ENCODE measurements around the gene THAP12.

THAP12 gene

DNA sequence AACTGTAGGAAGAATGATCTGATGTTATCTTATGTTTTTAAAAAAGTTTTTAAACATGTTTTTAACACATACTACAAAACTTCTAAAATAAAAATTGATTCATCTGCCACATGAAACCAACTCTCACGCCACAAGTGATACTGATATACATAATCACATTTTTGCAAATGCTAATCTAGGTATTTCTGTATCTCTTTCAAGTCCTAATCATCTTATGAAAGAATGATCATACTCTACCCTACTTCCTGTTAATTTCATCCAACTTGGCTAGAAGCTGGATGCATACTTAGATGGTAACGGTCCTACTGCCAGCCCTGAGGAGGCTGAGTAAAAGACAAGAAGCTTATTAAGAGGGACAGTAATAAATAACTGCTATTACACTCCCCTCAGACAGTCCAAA, 19.2 kb downstream of the THAP12 start:
- no peak overlapping the region for H3K4me3 Mint-ChIP-seq
- H3K9me3 Mint-ChIP-seq: no peaks in the 10 kb centered on the region
- ATAC-seq: peak; percentile 43
- peaks cover 22% of the 10 kb centered on the region for H3K4me1 Mint-ChIP-seq
- H3K27ac Mint-ChIP-seq: peak overlapping the region; percentile 37
- H3K27me3 Mint-ChIP-seq: no peaks in the 10 kb centered on the region
- H3K36me3 Mint-ChIP-seq (ENCODE audit: low read depth): peaks cover 42% of the 10 kb centered on the region
- no peak for DNase-seq

DNA sequence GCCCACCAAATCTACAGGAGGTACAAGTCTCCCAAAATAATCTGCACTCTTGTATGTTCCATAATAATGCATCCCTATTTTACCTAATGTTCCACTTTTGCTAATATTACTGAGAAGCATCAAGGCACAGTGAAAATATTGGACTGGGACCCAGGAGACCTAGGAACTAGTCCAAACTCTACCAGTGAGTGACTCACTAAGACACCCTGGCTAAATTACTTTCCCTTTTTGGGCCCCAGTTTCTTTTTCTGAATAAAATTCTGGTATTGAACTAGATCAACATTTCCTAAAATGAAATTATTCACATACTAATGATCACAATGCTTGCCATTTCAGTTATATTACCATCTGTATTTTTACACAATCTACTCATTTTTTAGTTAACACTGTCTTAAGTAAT, 19.6 kb downstream of the THAP12 start:
- no peak overlapping the region for H3K4me3 Mint-ChIP-seq
- no peaks in the 10 kb centered on the region for H3K27me3 Mint-ChIP-seq
- H3K4me1 Mint-ChIP-seq: peaks cover 20% of the 10 kb centered on the region
- ATAC-seq: peak; percentile 46
- no peak for DNase-seq
- H3K9me3 Mint-ChIP-seq: no peaks in the 10 kb centered on the region
- H3K36me3 Mint-ChIP-seq (ENCODE audit: low read depth): peaks cover 45% of the 10 kb centered on the region
- H3K27ac Mint-ChIP-seq: peak overlapping the region; percentile 37

GRCh38 chr11:76355172-76355571, 25.8 kb downstream of the THAP12 start:
- ATAC-seq (no peak), DNase-seq (no peak)
- Mint-ChIP-seq H3K9me3 (peaks cover 9% of the 10 kb centered on the region), H3K27ac (no peak overlapping the region), H3K4me3 (no peak overlapping the region), H3K27me3 (no peaks in the 10 kb centered on the region), H3K36me3 (ENCODE audit: low read depth) (peaks cover 76% of the 10 kb centered on the region), H3K4me1 (peaks cover 4% of the 10 kb centered on the region)

DNA sequence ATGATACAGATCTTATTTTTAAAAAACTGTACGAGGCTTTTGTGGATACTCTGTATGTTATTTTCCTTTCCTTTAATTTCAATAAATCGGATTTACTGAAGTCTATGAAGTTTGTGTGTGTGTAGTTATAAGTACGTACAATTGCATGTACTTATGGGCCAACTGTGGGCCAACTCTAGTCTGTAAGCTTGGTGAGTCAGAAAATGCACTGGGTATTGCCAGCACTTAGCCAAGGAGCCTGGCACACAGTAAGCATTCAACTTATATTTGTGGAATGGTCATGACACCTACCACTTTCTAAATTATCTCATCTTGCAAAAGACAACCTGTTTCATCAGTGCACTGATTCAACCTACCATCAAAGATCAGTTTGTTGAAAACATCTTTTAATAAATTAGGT, 32.6 kb downstream of the THAP12 start:
- ATAC-seq (no peak), DNase-seq (no peak)
- H3K36me3 Mint-ChIP-seq (ENCODE audit: low read depth): peaks cover 37% of the 10 kb centered on the region
- no peak overlapping the region for H3K27ac Mint-ChIP-seq
- H3K4me3 Mint-ChIP-seq: no peak overlapping the region
- H3K9me3 Mint-ChIP-seq: no peaks in the 10 kb centered on the region
- no peaks in the 10 kb centered on the region for H3K27me3 Mint-ChIP-seq
- H3K4me1 Mint-ChIP-seq: peaks cover 8% of the 10 kb centered on the region

DNA sequence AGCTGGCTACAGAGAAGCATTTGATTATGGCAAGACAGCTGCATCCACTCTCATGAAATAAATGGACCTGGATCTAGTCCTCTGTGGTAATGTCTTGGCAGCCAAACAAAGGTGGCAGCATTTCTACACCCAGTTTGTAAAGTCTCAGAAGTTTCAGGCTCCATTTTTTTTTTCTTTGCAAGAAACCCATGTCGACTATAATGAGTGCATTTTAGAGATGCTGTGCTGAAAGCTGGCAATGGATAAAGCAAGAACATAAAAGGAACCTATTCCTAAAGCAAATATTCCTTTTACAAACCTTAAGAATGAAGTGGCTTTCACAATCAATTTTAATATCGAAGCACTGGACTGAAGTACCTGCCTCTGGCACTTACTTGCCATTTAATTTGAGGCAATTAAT, 33.5 kb downstream of the THAP12 start:
- DNase-seq: no peak
- H3K4me3 Mint-ChIP-seq: no peak overlapping the region
- H3K4me1 Mint-ChIP-seq: peaks cover 8% of the 10 kb centered on the region
- H3K27me3 Mint-ChIP-seq: no peaks in the 10 kb centered on the region
- no peak overlapping the region for H3K27ac Mint-ChIP-seq
- no peaks in the 10 kb centered on the region for H3K9me3 Mint-ChIP-seq
- no peak for ATAC-seq
- H3K36me3 Mint-ChIP-seq (ENCODE audit: low read depth): peaks cover 30% of the 10 kb centered on the region

- no peak for DNase-seq
- no peaks in the 10 kb centered on the region for H3K4me1 Mint-ChIP-seq
- peak overlapping the region; percentile 25 for H3K27ac Mint-ChIP-seq
- H3K36me3 Mint-ChIP-seq (ENCODE audit: low read depth): peaks cover 7% of the 10 kb centered on the region
- H3K4me3 Mint-ChIP-seq: no peak overlapping the region
- H3K9me3 Mint-ChIP-seq: peaks cover 10% of the 10 kb centered on the region
- peaks cover 2% of the 10 kb centered on the region for H3K27me3 Mint-ChIP-seq
- no peak for ATAC-seq
Observed at GRCh38 chr11:76339221-76339620, 41.7 kb downstream of the THAP12 start.

DNA sequence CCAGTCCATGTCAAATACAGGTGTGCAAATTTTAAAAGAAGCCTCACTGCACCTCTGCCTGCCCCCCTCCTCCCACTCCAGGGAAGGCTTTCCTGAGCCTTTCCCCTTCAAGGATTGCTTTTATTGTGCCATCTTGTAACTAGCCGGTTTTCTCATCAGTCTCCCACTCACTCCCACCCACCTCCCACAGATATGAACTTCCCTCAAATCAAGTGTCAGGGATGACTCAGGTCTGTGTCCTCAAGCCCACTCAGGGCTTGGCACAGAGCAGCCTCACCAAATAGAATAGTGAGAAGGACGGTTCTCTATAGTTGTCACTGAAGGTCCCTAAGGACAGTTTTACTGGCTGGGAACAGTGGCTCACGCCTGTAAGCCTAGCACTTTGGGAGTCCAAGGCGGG, 43.0 kb downstream of the THAP12 start:
- H3K9me3 Mint-ChIP-seq: peaks cover 12% of the 10 kb centered on the region
- H3K36me3 Mint-ChIP-seq (ENCODE audit: low read depth): peaks cover 7% of the 10 kb centered on the region
- no peaks in the 10 kb centered on the region for H3K4me1 Mint-ChIP-seq

DNA sequence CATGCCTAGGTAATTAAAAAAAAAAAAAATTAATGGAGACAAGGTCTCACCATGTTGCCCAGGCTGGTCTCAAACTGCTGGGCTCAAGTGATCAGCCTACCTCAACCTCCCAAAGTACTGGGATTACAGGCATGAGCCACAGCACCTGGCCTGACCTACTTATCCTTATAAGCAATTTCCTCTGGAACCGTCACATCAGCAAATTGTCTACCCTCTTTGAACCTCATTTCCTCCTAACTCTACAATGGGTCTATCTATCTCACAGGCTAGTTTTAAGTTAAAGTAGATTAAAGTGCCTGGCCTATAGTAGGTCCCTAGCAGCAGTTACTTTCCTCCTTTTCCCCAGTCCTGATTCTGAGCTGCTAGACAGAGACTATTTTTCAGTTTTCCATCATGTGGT, 43.5 kb downstream of the THAP12 start:
- Mint-ChIP-seq H3K9me3 (peaks cover 12% of the 10 kb centered on the region), H3K4me3 (no peak overlapping the region), H3K36me3 (ENCODE audit: low read depth) (peaks cover 7% of the 10 kb centered on the region)

More for the DNA sequence above, 43.0 kb downstream of the THAP12 start:
- no peak overlapping the region for H3K4me3 Mint-ChIP-seq
- peaks cover 2% of the 10 kb centered on the region for H3K27me3 Mint-ChIP-seq
- no peak overlapping the region for H3K27ac Mint-ChIP-seq
- ATAC-seq: no peak
- DNase-seq: no peak

GRCh38 chr11:76336597-76336996, 44.3 kb downstream of the THAP12 start:
- Mint-ChIP-seq H3K36me3 (ENCODE audit: low read depth) (peaks cover 7% of the 10 kb centered on the region), H3K9me3 (peaks cover 12% of the 10 kb centered on the region), H3K4me3 (no peak overlapping the region), H3K4me1 (no peaks in the 10 kb centered on the region), H3K27ac (no peak overlapping the region), H3K27me3 (peaks cover 2% of the 10 kb centered on the region)
- DNase-seq: no peak
- no peak for ATAC-seq

More for the DNA sequence above, 43.5 kb downstream of the THAP12 start:
- Mint-ChIP-seq H3K27ac (no peak overlapping the region), H3K27me3 (peaks cover 2% of the 10 kb centered on the region), H3K4me1 (no peaks in the 10 kb centered on the region)
- ATAC-seq: no peak
- DNase-seq: no peak

DNA sequence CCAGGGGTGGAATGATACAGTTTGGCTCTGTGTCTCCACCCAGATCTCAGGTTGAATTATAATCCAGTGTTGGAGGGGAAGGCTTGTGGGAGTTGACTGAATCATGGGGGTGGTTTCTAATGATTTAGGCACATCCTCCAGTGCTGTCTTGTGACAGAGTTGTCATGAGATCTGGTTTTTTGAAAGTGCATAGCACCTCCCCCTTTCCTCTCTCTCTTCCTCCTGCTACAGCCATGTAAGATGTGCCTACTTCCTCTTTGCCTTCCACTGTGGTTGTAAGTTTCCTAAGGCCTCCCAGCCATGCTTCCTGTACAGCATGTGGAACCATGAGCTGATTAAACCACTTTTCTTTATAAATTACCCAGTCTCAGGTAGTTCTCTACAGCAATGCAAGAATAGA, 45.1 kb downstream of the THAP12 start:
- Mint-ChIP-seq H3K4me3 (no peak overlapping the region), H3K27ac (no peak overlapping the region), H3K9me3 (peaks cover 12% of the 10 kb centered on the region)

GRCh38 chr11:76334826-76335389, 46.0 kb downstream of the THAP12 start:
- no peak overlapping the region for H3K4me3 Mint-ChIP-seq
- H3K4me1 Mint-ChIP-seq: no peaks in the 10 kb centered on the region

More for the DNA sequence above, 45.1 kb downstream of the THAP12 start:
- H3K36me3 Mint-ChIP-seq (ENCODE audit: low read depth): peaks cover 7% of the 10 kb centered on the region
- ATAC-seq: no peak
- no peak for DNase-seq
- H3K27me3 Mint-ChIP-seq: peaks cover 2% of the 10 kb centered on the region
- H3K4me1 Mint-ChIP-seq: no peaks in the 10 kb centered on the region

GRCh38 chr11:76330651-76331050, 50.3 kb downstream of the THAP12 start:
- Mint-ChIP-seq H3K4me3 (no peak overlapping the region), H3K27ac (no peak overlapping the region)

More at GRCh38 chr11:76334826-76335389, 46.0 kb downstream of the THAP12 start:
- Mint-ChIP-seq H3K9me3 (peaks cover 12% of the 10 kb centered on the region), H3K27ac (no peak overlapping the region), H3K27me3 (peaks cover 2% of the 10 kb centered on the region), H3K36me3 (ENCODE audit: low read depth) (peaks cover 7% of the 10 kb centered on the region)
- ATAC-seq: no peak
- no peak for DNase-seq

DNA sequence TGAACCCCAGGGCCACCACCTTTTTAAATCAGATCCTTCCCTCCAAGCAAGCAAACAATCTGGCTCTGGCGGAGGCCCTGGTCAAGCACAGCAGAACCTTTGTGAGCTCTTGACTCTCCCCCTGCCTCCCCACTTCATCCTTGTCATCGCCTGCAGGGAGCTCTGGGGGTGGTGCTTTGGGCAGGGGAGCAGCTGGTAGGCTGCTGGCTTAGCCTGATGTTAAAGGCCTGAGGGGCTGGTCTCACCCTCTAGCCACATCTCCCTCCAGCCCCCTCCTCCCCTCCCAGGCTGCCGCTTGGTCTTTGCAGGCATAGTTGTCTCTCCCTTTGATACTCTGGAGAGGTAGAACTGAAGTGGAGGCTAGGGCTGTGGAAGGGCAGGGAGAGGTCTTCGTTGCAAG, 50.9 kb downstream of the THAP12 start:
- Mint-ChIP-seq H3K36me3 (ENCODE audit: low read depth) (no peaks in the 10 kb centered on the region), H3K9me3 (peaks cover 7% of the 10 kb centered on the region)
- DNase-seq: no peak

More at GRCh38 chr11:76330651-76331050, 50.3 kb downstream of the THAP12 start:
- H3K4me1 Mint-ChIP-seq: no peaks in the 10 kb centered on the region
- peaks cover 7% of the 10 kb centered on the region for H3K9me3 Mint-ChIP-seq
- no peak for ATAC-seq
- peaks cover 3% of the 10 kb centered on the region for H3K36me3 Mint-ChIP-seq (ENCODE audit: low read depth)
- DNase-seq: no peak
- no peaks in the 10 kb centered on the region for H3K27me3 Mint-ChIP-seq

GRCh38 chr11:76329084-76329648, 51.8 kb downstream of the THAP12 start:
- no peak for ATAC-seq
- no peak overlapping the region for H3K27ac Mint-ChIP-seq
- no peaks in the 10 kb centered on the region for H3K27me3 Mint-ChIP-seq
- H3K4me1 Mint-ChIP-seq: no peaks in the 10 kb centered on the region
- no peak for DNase-seq
- H3K4me3 Mint-ChIP-seq: no peak overlapping the region
- H3K9me3 Mint-ChIP-seq: peaks cover 1% of the 10 kb centered on the region
- no peaks in the 10 kb centered on the region for H3K36me3 Mint-ChIP-seq (ENCODE audit: low read depth)

More for the DNA sequence above, 50.9 kb downstream of the THAP12 start:
- ATAC-seq: no peak
- H3K4me3 Mint-ChIP-seq: no peak overlapping the region
- no peak overlapping the region for H3K27ac Mint-ChIP-seq
- no peaks in the 10 kb centered on the region for H3K27me3 Mint-ChIP-seq
- no peaks in the 10 kb centered on the region for H3K4me1 Mint-ChIP-seq

- H3K4me1 Mint-ChIP-seq: peaks cover 6% of the 10 kb centered on the region
- DNase-seq (no peak), ATAC-seq (no peak)
- H3K36me3 Mint-ChIP-seq (ENCODE audit: low read depth): no peaks in the 10 kb centered on the region
- peaks cover 8% of the 10 kb centered on the region for H3K27me3 Mint-ChIP-seq
- H3K9me3 Mint-ChIP-seq: no peaks in the 10 kb centered on the region
- no peak overlapping the region for H3K4me3 Mint-ChIP-seq
- H3K27ac Mint-ChIP-seq: no peak overlapping the region
Observed at GRCh38 chr11:76327756-76328388, 53.1 kb downstream of the THAP12 start.

Data from activated naive CD8-positive, alpha-beta T cell treated with anti-CD3 and anti-CD28 coated beads, Interleukin-2, amount 50 U/mL, for 24 hours (primary cell).